Loucy (cell line): ENCODE results near the gene CAMK1.

Source experiments
- H2AFZ ChIP-seq: fragments of 200-600 bp; sonication (generic); 2 replicates; pipeline ENCODE4 v1.6.0; 2016; ENCODE audit warnings: antibody characterized with exemption, mild to moderate bottlenecking, low read length, moderate library complexity
- H3F3A ChIP-seq: fragments of 200-600 bp; 2 replicates; pipeline ENCODE4 v1.6.0; 2016; ENCODE audit warnings: antibody characterized with exemption, low read depth, mild to moderate bottlenecking
- H3K27me3 ChIP-seq: fragments of 200-600 bp; sonication (generic); 2 replicates; pipeline ENCODE4 v1.6.1; 2014; ENCODE audit warnings: low read length, mild to moderate bottlenecking; ENCODE audit not compliant: insufficient read depth, poor library complexity, severe bottlenecking
- H3K36me3 ChIP-seq: fragments of 200-600 bp; sonication (generic); 2 replicates; pipeline ENCODE4 v1.6.1; 2016; ENCODE audit warnings: low read length; ENCODE audit not compliant: insufficient read depth
- H3K4me1 ChIP-seq: fragments of 200-600 bp; sonication (generic); 2 replicates; pipeline ENCODE4 v1.5.1; 2014; ENCODE audit warnings: low read length, mild to moderate bottlenecking; ENCODE audit not compliant: insufficient read depth, poor library complexity, severe bottlenecking
- H3K4me2 ChIP-seq: fragments of 200-600 bp; sonication (generic); 2 replicates; pipeline ENCODE4 v1.6.0; 2014; ENCODE audit warnings: antibody characterized with exemption, low read length, low read depth, mild to moderate bottlenecking; ENCODE audit not compliant: poor library complexity, severe bottlenecking
- H3K4me3 ChIP-seq: fragments of 200-600 bp; sonication (generic); 2 replicates; pipeline ENCODE4 v1.5.1; 2014; ENCODE audit warnings: low read length, mild to moderate bottlenecking, mixed read lengths; ENCODE audit not compliant: poor library complexity, severe bottlenecking
- H3K79me2 ChIP-seq: fragments of 200-600 bp; sonication (generic); 2 replicates; pipeline ENCODE4 v1.6.1; 2014; ENCODE audit warnings: low read length; ENCODE audit not compliant: insufficient read depth
- H3K9ac ChIP-seq: fragments of 200-600 bp; sonication (generic); 2 replicates; pipeline ENCODE4 v1.6.0; 2014; ENCODE audit warnings: mild to moderate bottlenecking, low read depth, low read length, moderate library complexity; ENCODE audit not compliant: poor library complexity, severe bottlenecking
- H3K9me2 ChIP-seq: fragments of 200-600 bp; sonication (generic); replicated peaks from 2 replicates; pipeline ENCODE4 v1.6.1; 2016; ENCODE audit warnings: low read depth, low read length, mixed read lengths
- H3K9me3 ChIP-seq: fragments of 200-600 bp; sonication (generic); 2 replicates; pipeline ENCODE4 v1.6.1; 2014; ENCODE audit warnings: mild to moderate bottlenecking, antibody characterized with exemption, low read length, low read depth; ENCODE audit not compliant: insufficient read depth
- H4K20me1 ChIP-seq: fragments of 200-600 bp; sonication (generic); 2 replicates; pipeline ENCODE4 v1.6.0; 2014; ENCODE audit warnings: antibody characterized with exemption, low read length, mild to moderate bottlenecking; ENCODE audit not compliant: insufficient read depth, poor library complexity, severe bottlenecking
- CTCF ChIP-seq: fragments of 200-600 bp; sonication (generic); conservative IDR thresholded peaks from 2 replicates; pipeline ENCODE4 v1.5.1; 2014; ENCODE audit warnings: mild to moderate bottlenecking, antibody characterized with exemption, low read length
- EZH2phosphoT487 ChIP-seq: fragments of 200-600 bp; IDR thresholded peaks from 2 replicates; pipeline ENCODE4 v1.6.1; 2018; ENCODE audit warnings: antibody characterized with exemption, mild to moderate bottlenecking, moderate library complexity, borderline replicate concordance

Gene CAMK1

GRCh38 chr3:9810433-9810770, 40.7 kb upstream of the CAMK1 start:
- Histone ChIP-seq H3K9me3 (no peaks in the 10 kb centered on the region), H2AFZ (no peak overlapping the region), H3K27me3 (no peaks in the 10 kb centered on the region), H3K36me3 (peaks cover 42% of the 10 kb centered on the region; the same call in 1 of the 2 replicates), H3F3A (no peaks in the 10 kb centered on the region; the same call in 1 of the 2 replicates), H3K9me2 (no peaks in the 10 kb centered on the region), H4K20me1 (no peaks in the 10 kb centered on the region), H3K4me2 (no peak overlapping the region), H3K79me2 (no peaks in the 10 kb centered on the region), H3K4me1 (no peaks in the 10 kb centered on the region), H3K9ac (no peak overlapping the region), H3K4me3 (no peak overlapping the region)
- no peak for TF ChIP-seq CTCF
- TF ChIP-seq EZH2phosphoT487, result no peak

GRCh38 chr3:9809615-9810432, 40.1 kb upstream of the CAMK1 start, which contains the start of gene TTLL3:
Gene TTLL3 (plus strand): TSS chr3:9810262. CDS start chr3:9810662, 400 bp downstream.
- no peak within 1 kb of the TSS for H3K4me2 ChIP-seq
- no peaks in the 10 kb centered on the region for H3K9me3 ChIP-seq
- H4K20me1 ChIP-seq, result no peaks in the 10 kb centered on the region
- no peak for TF ChIP-seq EZH2phosphoT487
- no peak for TF ChIP-seq CTCF
- no peaks in the 10 kb centered on the region for H3K9me2 ChIP-seq
- H2AFZ ChIP-seq, result no peak within 1 kb of the TSS
- H3K27me3 ChIP-seq, result no peaks in the 10 kb centered on the region
- H3K36me3 ChIP-seq, result peaks cover 48% of the 10 kb centered on the region
- H3K79me2 ChIP-seq, result no peaks in the 10 kb centered on the region
- no peaks in the 10 kb centered on the region; the same call in 1 of the 2 replicates for H3F3A ChIP-seq
- no peak within 1 kb of the TSS for H3K9ac ChIP-seq
- no peak within 1 kb of the TSS for H3K4me3 ChIP-seq
- no peaks in the 10 kb centered on the region for H3K4me1 ChIP-seq

- Histone ChIP-seq H3K4me3 (no peak overlapping the region), H3F3A (no peaks in the 10 kb centered on the region; the same call in 1 of the 2 replicates), H4K20me1 (no peaks in the 10 kb centered on the region), H3K9me3 (no peaks in the 10 kb centered on the region), H3K4me2 (no peak overlapping the region), H3K9me2 (no peaks in the 10 kb centered on the region), H2AFZ (no peak overlapping the region), H3K36me3 (peaks cover 54% of the 10 kb centered on the region), H3K79me2 (no peaks in the 10 kb centered on the region), H3K4me1 (no peaks in the 10 kb centered on the region), H3K9ac (no peak overlapping the region), H3K27me3 (no peaks in the 10 kb centered on the region)
- TF ChIP-seq CTCF (no peak), EZH2phosphoT487 (no peak)
These were observed 39.5 kb upstream of the CAMK1 start for GRCh38 chr3:9809239-9809614.
